HL-60/S4 treated with retinoic acid at 250 ng/mL for 4 days and 3 days (cell line): ENCODE results near the gene TEX19.
"Not testable (repeated sequence)": the region's sequence is repeated elsewhere in the genome, so short reads cannot be mapped to it uniquely, and the experiment has no call there.

Experiments
- in situ Hi-C: fragments of 300-500 bp; cut with MboI; formaldehyde crosslinking; loops from 2 replicates; pipeline ENCODE4 v1.7.0; 2022; ENCODE audit warnings: low sequenced_read_pairs

TEX19 gene

DNA sequence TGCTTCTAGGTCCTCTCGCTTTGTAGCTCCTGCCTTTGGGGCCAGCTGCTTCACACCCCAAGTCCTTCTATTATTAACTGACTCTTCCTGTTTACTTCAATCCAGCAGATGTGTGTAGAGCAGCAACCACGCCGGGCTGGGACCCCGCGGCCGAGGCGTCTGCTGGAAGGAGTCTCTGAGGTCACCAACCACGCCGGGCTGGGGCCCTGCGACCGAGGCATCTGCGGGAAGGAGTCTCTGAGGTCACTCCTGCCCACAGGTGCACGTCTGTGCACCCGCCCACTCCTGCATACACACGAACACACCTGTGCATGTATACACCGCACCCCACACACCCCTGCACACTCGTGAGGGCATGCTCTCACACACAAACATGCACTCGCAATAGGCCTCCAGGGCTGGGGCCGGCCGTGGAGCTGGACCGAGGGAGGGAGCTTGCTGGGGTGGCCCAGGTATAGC is 7.8 kb upstream of the TEX19 start:
- in situ Hi-C loops: loop anchor here (5.0 kb wide), 1 partner anchor 56 kb away; no protein-coding TSS in a partner anchor

DNA sequence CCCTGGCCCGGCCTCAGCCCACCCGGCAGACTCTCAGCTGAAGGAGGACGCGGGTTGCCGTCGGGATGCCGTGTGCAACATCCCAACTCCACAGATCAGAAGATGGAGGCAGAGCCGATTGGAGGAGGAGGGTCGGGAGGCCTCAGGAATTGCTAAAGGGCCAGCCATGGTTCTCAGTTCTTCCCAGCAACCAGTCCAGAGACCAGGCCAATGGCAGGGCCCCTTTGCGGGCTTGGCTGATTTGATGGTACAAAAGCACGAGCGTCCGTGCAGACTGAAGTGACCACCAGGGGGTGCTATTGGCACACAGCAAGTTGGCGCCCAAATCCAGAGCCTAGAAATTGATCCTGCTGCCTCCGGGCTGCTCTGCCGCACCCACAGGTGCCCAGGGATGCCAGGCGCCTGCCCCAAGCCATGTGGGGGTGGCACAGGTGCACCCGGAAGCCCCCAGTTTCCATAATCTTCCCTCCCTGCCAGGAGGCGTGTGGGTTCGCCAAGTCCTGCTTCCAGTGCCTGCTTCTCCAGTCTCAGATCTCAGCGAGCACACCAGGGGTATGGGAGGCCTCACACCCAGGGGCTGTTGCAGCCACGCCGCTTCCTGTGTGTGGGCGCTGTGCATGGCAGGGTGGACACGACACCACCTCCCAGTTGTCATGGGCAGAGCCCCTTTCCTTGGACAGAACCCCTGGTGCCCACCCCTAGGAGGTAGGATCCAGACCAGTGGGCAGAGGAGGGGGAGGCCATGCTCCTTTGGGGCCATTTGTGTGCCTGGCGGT is 7.1 kb upstream of the TEX19 start:
- in situ Hi-C loops: loop anchor here (5.0 kb wide), 1 partner anchor 55 kb away; no protein-coding TSS in a partner anchor

GRCh38 chr17:82353484-82353883 is 5.6 kb upstream of the TEX19 start:
- in situ Hi-C loops: loop anchor here (5.0 kb wide), 1 partner anchor 54 kb away; no protein-coding TSS in a partner anchor

GRCh38 chr17:82354804-82355308 is 4.2 kb upstream of the TEX19 start:
- in situ Hi-C loops: loop anchor here (5.0 kb wide), 1 partner anchor 52 kb away; no protein-coding TSS in a partner anchor

DNA sequence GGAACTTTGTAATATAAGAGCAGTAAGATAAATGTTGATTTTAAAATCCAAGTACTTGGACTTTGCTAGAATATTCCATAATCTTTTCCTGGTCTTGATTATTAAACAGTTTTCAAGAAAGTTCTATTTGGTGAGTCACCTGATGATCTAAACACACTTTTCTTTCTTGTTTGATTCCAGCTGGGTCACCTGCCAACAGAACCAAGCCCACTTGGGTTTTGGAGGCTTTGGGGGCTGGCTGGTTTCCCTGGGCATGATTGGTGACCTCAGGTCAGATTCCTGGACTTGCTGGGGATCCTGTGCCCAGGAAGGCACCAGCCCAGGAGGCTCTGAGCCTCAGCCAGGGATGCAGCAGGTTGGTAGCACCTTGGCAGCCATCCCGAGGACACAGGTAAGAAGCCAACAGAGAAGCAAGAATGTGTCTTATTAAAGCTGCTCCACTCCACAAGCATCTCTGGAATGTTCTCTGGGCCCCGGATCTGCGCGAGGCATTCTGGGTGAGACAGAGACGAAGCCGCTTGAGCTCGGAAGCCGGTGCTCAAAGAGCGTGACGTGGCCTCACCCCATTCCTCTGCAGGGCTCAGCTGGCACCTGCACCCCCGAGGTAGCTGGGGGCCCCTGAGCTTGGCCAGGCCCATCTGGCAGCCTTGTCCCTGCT is 3.1 kb upstream of the TEX19 start:
- in situ Hi-C loops: no loop called here

DNA sequence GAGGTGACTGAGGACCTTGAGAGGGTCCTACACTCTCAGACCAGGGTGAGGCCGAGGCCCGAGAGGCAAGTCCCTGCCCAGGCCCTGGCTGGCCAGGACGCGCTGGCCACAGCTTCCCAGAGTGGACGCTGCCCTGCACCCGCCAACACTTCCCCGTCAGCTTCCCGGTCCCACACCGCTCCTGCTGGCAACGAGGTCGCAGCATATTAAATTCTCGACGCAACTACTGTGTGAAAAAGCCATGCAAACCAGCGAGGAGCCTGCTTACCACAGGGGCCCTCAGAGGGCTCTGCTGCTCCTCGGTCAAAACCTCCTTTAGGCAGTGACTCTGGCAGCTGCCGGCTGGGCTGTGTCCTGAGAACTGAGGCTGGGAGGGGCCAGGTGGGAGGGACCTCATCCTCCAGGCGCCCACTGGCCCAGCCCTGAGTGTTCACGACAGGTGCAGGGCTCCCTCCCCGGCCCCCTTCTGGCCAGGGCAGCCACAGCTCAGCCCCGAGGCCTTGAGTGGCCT is 2.1 kb upstream of the TEX19 start:
- in situ Hi-C loops: no loop called here

- in situ Hi-C loops: no loop called here
Observed at GRCh38 chr17:82357394-82357793, 1.7 kb upstream of the TEX19 start.

DNA sequence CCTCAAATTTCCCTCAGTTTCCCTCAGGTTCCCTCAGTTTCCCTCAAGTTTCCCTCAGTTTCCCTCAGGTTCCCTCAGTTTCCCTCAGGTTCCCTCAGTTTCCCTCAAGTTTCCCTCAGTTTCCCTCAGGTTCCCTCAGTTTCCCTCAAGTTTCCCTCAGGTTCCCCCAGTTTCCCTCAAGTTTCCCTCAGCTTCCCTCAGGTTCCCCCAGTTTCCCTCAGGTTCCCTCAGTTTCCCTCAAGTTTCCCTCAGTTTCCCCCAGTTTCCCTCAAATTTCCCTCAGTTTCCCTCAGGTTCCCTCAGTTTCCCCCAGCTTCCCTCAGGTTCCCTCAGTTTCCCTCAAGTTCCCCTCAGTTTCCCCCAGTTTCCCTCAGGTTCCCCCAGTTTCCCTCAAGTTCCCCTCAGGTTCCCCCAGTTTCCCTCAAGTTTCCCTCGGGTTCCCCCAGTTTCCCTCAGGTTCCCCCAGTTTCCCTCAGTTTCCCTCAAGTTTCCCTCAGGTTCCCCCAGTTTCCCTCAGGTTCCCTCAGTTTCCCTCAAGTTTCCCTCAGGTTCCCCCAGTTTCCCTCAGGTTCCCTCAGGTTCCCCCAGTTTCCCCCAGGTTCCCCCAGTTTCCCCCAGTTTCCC is 516 bp downstream of the TEX19 start:
- in situ Hi-C loops: not testable (repeated sequence)

DNA sequence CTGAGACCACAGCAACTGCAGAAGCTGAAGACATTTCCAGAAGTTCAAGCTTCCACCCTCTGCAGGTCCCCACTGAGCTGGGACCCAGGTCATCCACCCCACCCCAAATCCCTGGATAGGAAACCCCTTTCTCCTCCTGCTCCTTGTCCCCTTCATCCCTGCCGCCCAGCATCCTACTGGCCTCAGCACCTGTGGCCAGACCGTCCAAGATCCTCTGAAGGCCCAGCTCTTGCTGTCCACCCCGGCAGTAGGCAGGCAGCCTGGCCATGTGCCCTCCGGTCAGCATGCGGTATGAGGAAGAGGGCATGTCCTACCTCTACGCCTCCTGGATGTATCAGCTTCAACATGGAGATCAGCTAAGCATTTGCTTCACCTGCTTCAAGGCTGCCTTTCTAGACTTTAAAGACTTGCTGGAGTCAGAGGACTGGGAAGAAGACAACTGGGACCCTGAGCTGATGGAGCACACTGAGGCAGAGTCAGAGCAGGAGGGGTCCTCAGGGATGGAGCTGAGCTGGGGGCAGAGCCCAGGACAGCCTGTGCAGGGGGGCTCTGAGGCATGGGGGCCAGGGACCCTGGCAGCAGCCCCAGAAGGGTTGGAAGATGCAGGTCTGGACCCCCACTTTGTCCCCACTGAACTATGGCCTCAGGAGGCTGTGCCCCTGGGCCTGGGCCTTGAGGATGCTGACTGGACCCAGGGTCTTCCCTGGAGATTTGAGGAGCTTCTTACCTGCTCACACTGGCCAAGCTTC is 3.0 kb downstream of the TEX19 start:
- in situ Hi-C loops: no loop called here

- in situ Hi-C loops: no loop called here
Observed at GRCh38 chr17:82365606-82366295, 6.7 kb downstream of the TEX19 start.

- in situ Hi-C loops: no loop called here
Observed at GRCh38 chr17:82366749-82367148, 7.7 kb downstream of the TEX19 start.

- in situ Hi-C loops: no loop called here
Observed at GRCh38 chr17:82367724-82368524, 8.9 kb downstream of the TEX19 start.

GRCh38 chr17:82369211-82369610 is 10.2 kb downstream of the TEX19 start:
- in situ Hi-C loops: no loop called here

DNA sequence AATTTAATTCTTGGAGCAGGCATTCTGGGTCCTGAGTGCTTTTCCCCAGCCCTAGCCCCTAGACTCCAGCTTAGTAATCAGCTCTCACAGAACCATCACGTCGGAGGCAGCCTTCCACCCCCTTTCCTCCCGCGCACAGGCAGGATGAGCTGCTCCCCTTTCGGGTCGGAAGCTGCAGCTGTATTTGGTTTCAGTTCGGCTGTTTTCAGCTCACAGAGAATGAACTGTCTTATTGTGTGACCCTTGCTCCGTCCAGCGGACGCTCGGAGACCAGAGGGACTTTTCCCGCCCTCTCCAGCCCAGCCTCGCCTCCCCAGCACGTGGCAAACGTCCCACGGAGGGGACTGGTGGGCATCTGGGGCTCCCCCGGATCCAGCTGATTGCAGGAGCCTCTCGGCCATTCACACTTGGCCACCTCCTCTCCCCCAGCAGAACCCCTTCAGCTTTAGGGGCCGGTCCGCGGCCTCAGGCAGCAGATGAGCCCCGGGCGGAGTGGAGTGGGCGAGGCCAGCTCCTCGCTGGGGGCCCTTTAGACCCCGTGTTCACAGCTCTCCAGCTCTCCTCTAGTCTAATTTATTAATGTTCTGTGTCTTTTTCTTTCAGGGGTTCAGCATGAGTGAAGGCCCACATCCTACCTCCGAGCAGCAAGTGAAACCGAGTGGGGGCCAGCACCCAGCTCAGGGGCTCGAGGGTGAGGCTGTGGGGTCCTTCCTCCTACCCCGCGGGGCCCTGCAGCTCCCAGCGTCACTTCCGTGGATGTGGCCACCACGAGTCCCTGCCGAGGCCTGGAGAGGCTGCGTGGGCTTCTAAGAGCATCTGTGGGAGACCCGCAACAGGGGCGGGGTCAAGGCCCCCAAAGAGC is 11.7 kb downstream of the TEX19 start:
- in situ Hi-C loops: no loop called here

- in situ Hi-C loops: no loop called here
Observed at GRCh38 chr17:82371333-82372248, 12.5 kb downstream of the TEX19 start, which contains the start of gene UTS2R. Gene UTS2R (plus strand): TSS chr17:82371765. CDS start chr17:82374325, 2,560 bp downstream.

- in situ Hi-C loops: no loop called here
Observed at GRCh38 chr17:82372249-82373071, 13.4 kb downstream of the TEX19 start.
